NCI-H748 (cell line): ENCODE measurements around the gene NEK7.
A peak's percentile ranks its signal among the peaks of the same experiment; 100 is the strongest.

Experiments used
- DNase-seq: peaks from one replicate; lab custom pipeline; 2025; ENCODE audit not compliant: unreplicated experiment; lab: John Stamatoyannopoulos, UW

Gene NEK7

GRCh38 chr1:198143797-198144196 lies 13.0 kb upstream of the NEK7 start:
- DNase-seq: no peak

DNA sequence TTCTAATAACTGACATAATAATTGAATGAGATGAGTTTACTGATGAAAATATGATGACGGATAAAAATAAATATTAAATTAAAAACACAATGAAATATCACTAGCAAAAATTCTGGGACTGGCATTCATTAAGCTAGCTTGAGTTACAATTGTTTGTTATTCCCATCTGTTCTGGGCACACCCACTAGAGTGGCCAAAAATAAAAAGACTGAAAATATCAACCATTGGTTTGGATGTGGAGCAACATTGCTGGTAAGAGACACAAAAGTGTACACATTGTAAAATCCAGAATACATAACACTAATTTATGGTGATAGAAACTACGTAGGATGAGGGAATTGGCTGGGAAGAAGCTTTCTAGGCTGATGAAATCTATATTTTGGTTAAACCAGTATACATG lies 9.6 kb upstream of the NEK7 start:
- DNase-seq: no peak

- no peak for DNase-seq
Measured at GRCh38 chr1:198150369-198150768, 6.4 kb upstream of the NEK7 start.

DNA sequence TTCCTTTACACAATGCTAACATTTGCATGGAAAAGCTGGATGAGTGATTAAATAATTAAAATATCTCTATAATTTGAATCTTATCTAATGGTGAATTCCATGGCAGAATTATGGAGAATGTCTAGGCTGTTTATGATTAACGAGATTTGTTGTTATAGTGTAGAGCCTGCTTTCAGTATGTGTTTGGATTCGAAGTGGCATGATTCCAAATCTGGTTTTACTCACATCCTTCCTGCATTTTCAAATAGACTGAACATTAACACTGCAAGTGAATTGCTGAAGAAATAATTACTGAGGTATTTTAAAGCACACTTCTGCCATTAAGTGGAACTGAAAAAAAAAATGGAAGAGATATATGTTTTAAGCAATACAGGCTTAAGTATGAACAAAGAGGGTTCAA lies 5.1 kb upstream of the NEK7 start:
- DNase-seq: peak; percentile 34

DNA sequence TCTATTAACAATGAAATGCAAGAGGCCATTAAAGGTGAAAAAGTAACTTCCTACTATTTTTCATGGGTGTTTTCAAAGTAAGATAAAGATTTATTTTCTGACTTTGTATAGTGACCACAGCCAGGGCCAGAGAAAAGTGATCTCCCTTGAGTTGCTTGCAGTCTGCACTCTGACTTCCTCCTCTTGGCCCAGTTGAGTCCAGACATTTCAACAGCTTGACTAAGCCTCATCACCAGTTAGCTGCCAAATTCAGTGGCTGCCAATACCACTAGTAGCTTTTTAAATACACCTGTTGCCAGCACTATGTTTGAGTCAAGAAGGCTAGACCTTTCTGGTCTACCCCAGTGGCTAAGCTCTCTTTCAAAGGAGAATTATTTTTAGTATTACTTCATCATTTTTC lies 3.7 kb upstream of the NEK7 start:
- no peak for DNase-seq

GRCh38 chr1:198153804-198154203 lies 3.0 kb upstream of the NEK7 start:
- DNase-seq: peak; percentile 12

GRCh38 chr1:198155253-198155652 lies 1.5 kb upstream of the NEK7 start:
- DNase-seq: no peak

GRCh38 chr1:198156111-198156744 lies 570 bp upstream of the NEK7 start:
- peak; percentile 64 for DNase-seq

DNA sequence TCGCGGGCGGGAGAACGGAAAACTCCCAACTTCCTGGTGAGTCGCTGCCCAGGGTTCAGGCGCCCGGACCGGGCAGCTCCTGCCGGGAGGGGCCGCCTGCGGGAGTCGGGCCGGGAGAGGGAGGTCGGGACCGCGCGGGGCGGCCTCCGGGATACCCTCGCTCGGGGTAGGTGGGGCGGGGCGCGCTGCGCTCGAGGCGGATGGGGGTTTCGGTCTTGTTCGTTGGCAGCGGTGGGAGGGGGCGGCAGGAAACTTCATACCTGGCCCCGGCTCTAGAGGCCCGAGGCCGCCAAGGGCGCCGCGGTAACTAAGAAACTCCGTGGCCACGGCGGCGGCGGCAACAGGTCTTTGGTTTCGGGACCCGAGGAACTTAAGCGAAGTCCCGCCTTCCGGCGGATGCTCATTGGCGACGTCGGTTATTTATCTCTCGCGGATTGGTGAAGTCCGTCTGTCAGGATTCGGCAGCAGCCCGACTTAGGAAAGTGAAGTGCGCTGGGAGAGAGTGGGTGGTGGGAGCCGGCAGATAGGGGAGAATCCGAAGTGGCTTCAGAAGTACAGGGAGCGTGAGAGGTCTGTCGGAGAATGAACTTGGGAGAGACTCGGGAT lies 546 bp downstream of the NEK7 start:
- peak; percentile 92 for DNase-seq

- peak; percentile 36 for DNase-seq
Measured at GRCh38 chr1:198157847-198158725, 1.3 kb downstream of the NEK7 start.

- peak; percentile 89 for DNase-seq
Measured at GRCh38 chr1:198158735-198159589, 2.2 kb downstream of the NEK7 start.

GRCh38 chr1:198160222-198160621 lies 3.4 kb downstream of the NEK7 start:
- DNase-seq: no peak

GRCh38 chr1:198160946-198161614 lies 4.3 kb downstream of the NEK7 start:
- DNase-seq: no peak

DNA sequence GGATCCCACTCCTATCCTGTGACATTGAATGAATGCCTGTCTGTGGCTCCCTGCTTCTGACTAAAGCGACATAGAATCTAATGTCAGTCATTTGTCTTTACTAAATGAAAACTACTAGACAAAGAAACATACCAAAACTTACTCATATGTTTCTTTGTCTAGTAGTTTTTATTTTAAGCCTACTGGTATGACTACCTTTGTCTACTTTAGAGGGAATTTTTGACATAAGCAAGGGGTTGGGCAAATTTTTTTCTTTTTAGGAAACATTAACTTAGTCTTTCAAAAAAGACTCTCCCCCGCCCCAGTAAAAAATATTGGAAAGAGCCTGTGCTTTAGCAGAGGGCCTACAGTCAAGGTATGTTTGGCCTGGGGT lies 4.9 kb downstream of the NEK7 start:
- DNase-seq: no peak

GRCh38 chr1:198162091-198162767 lies 5.4 kb downstream of the NEK7 start:
- no peak for DNase-seq

DNA sequence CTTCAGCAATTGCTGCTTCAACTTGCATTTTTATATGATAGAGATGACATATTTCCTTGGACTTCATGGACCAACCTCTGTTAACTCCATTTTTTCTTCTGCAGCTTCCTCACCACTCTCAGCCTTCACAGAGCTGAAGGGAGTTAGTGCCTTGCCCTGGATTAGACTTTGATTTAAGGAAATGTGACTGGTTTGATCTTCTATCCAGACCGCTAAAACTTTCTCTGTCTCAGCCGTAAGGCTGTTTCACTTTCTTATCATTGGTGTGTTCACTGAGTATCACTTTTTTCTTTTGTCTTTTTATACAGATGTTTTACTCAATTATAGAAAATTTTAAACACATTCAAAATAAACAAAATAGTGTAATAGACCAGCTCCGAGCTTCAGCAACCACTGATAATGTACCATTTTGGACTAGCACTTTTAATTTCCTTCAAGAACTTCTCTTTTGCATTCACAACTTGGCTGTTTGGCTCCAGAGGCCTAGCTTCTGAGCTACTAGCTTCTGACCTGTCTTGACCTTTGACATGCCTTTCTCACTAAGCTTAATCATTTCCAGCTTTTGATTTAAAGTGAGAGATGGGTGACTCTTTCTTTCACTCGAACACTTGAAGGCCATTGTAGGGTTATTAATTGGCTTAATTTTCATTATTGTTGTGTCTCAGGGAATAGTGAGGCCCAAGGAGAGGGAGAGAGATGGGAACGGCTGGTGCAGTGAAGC lies 9.3 kb downstream of the NEK7 start:
- no peak for DNase-seq

- no peak for DNase-seq
Measured at GRCh38 chr1:198166900-198167299, 10.1 kb downstream of the NEK7 start.

GRCh38 chr1:198167436-198167934 lies 10.7 kb downstream of the NEK7 start:
- DNase-seq: no peak

- no peak for DNase-seq
Measured at GRCh38 chr1:198168227-198168626, 11.4 kb downstream of the NEK7 start.
